Breast epithelium (tissue), 3 donors: ENCODE measurements around the gene DTNA.
A peak's percentile ranks its signal among the peaks of the same experiment; 100 is the strongest.

Source experiments
- POLR2A ChIP-seq: fragments of 450-650 bp; IDR thresholded peaks from one replicate; pipeline ENCODE4 v1.6.1; 2016; ENCODE audit warnings: antibody characterized with exemption, mild to moderate bottlenecking, moderate library complexity
- TF ChIP-seq, protein P1 (sequence below), 3 donors: fragments of 450-650 bp; IDR thresholded peaks; one replicate each; pipeline ENCODE4 v1.5.1; 2016 to 2017; ENCODE audit warnings: antibody characterized with exemption in 3 of 3, mild to moderate bottlenecking in 3 of 3, moderate library complexity in 3 of 3

DNA sequence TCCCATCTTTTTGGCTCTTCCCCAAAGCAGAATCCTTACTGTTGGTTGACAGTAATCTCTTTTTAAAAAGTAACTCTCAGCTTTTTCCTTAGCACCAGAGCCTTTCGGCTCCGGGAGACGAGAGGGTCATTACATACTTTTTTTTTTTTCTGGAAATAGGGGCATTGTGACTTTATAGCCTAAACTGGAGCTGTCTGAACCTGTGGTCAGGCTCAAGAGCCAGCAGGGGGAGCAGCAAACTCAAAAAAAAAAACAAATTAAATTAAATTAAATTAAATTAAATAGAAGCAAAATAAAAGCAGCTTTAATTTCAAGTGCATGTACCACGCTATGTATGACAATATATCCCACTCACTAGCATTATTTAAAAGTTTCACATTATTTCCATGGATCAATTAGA lies 156.6 kb downstream of the DTNA start:
- TF ChIP-seq, protein P1, sequence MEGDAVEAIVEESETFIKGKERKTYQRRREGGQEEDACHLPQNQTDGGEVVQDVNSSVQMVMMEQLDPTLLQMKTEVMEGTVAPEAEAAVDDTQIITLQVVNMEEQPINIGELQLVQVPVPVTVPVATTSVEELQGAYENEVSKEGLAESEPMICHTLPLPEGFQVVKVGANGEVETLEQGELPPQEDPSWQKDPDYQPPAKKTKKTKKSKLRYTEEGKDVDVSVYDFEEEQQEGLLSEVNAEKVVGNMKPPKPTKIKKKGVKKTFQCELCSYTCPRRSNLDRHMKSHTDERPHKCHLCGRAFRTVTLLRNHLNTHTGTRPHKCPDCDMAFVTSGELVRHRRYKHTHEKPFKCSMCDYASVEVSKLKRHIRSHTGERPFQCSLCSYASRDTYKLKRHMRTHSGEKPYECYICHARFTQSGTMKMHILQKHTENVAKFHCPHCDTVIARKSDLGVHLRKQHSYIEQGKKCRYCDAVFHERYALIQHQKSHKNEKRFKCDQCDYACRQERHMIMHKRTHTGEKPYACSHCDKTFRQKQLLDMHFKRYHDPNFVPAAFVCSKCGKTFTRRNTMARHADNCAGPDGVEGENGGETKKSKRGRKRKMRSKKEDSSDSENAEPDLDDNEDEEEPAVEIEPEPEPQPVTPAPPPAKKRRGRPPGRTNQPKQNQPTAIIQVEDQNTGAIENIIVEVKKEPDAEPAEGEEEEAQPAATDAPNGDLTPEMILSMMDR (IDR thresholded peaks at IDR 0.05), result peak in 1 of 3 donors; percentile 8
- TF ChIP-seq POLR2A, result no peak
